ENCODE data around the gene PLEKHB1.

PLEKHB1 gene

GRCh38 chr11:73680687-73681086 lies 34.3 kb downstream of the PLEKHB1 start:
- H3K4me3 Mint-ChIP-seq = no peak overlapping the region
- DNase-seq = no peak
- H3K27me3 Mint-ChIP-seq = no peaks in the 10 kb centered on the region

DNA sequence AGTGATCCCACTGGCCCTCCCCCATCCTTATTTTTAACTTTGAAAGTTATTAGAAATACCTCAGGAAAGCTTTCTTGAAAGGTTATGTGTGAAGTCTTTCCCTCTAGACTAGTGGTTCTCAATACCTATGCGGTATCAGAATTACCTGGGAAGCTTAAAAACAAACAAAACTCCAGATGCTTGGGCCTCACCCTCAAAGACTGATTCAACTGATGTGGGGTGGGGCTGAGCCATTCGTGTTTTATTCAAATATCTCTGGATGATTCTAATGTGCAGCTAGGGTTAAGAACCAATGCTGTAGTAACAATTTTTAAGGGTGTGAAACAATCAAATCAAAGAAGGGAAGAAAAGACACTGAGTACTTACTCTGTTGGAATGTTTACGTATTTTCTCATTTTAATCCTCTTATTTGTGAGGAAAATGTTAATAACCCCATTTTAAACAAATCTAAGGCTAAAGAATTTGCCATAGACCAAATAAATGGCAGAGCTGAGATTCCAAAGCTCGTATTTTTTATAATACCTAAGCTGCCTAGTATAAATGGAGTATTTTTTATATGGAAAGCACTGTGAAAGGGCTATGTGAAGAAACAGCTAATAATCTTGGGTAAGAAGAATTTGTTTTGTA lies 47.6 kb downstream of the PLEKHB1 start:
- Mint-ChIP-seq H3K27ac (no peak overlapping the region), H3K4me3 (no peak overlapping the region), H3K4me1 (ENCODE audit: low read depth) (no peaks in the 10 kb centered on the region), H3K27me3 (no peaks in the 10 kb centered on the region), H3K9me3 (no peaks in the 10 kb centered on the region), H3K36me3 (ENCODE audit: low read depth) (peaks cover 39% of the 10 kb centered on the region)
- DNase-seq = no peak

More at GRCh38 chr11:73680687-73681086, 34.3 kb downstream of the PLEKHB1 start:
- H3K4me1 Mint-ChIP-seq (ENCODE audit: low read depth) = no peaks in the 10 kb centered on the region
- H3K36me3 Mint-ChIP-seq (ENCODE audit: low read depth) = peaks cover 62% of the 10 kb centered on the region
- no peaks in the 10 kb centered on the region for H3K9me3 Mint-ChIP-seq
- H3K27ac Mint-ChIP-seq = no peak overlapping the region

GRCh38 chr11:73705053-73705452 lies 58.7 kb downstream of the PLEKHB1 start:
- Mint-ChIP-seq H3K4me1 (ENCODE audit: low read depth) (no peaks in the 10 kb centered on the region), H3K9me3 (no peaks in the 10 kb centered on the region), H3K36me3 (ENCODE audit: low read depth) (peaks cover 68% of the 10 kb centered on the region), H3K27me3 (no peaks in the 10 kb centered on the region), H3K4me3 (no peak overlapping the region), H3K27ac (no peak overlapping the region)
- DNase-seq = no peak

DNA sequence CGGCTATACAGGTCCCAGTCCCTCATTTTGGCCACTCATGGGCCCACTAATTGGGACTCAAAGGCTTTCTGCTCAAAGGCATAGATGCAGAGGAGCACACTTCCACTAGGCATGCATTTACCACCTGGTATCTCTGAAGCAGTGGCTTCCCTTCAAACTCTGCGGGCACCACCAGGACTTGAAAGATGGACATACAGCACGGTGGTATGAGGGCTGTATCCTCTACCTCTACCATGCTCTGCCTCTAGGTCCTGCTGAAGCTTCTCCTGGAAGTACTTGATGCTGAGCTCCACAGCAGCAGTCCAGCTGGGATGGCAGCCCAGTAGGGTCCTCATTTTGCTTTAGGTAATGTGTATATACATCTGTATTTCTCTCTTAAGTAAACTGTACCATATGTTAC lies 64.6 kb downstream of the PLEKHB1 start:
- H3K27ac Mint-ChIP-seq = no peak overlapping the region
- peaks cover 56% of the 10 kb centered on the region for H3K36me3 Mint-ChIP-seq (ENCODE audit: low read depth)
- no peaks in the 10 kb centered on the region for H3K27me3 Mint-ChIP-seq

More for the DNA sequence above, 64.6 kb downstream of the PLEKHB1 start:
- DNase-seq = no peak
- H3K4me1 Mint-ChIP-seq (ENCODE audit: low read depth) = peaks cover under 1% of the 10 kb centered on the region
- H3K9me3 Mint-ChIP-seq = no peaks in the 10 kb centered on the region
- no peak overlapping the region for H3K4me3 Mint-ChIP-seq

Measured in activated T-cell treated with anti-CD3 and anti-CD28 coated beads, Interleukin-2, amount 50 U/mL, for 24 hours (primary cell).